Esophagus squamous epithelium (tissue), 5 donors: ENCODE results near the gene UVRAG. TPM values are rescaled to one million over a fixed set of nuclear protein-coding genes. Genes with fewer than 3 reads are reported as not detected.

Experiments
- DNase-seq: peaks from one replicate; lab custom pipeline; 2025; lab: John Stamatoyannopoulos, UW
- H3K27ac ChIP-seq, 4 donors: fragments of 200-600 bp; sonication (generic); one replicate each; pipeline ENCODE4 v1.5.1; 2016 to 2019; ENCODE audit warnings: mild to moderate bottlenecking in 1 of 4
- H3K27me3 ChIP-seq, 4 donors: fragments of 200-600 bp; sonication (generic); 1 replicate in 3 of 4; 2 replicates in 1 of 4; pipeline versions ENCODE4 v1.5.1 to v1.6.0; 2017 to 2021; ENCODE audit warnings: antibody characterized with exemption in 1 of 4
- H3K36me3 ChIP-seq, 3 donors: fragments of 200-600 bp; sonication (generic); one replicate each; pipeline ENCODE4 v1.5.1; 2016 to 2019
- H3K4me1 ChIP-seq, 3 donors: fragments of 200-600 bp; sonication (generic); one replicate each; pipeline ENCODE4 v1.5.1; 2017 to 2019
- H3K4me3 ChIP-seq, 4 donors: fragments of 200-600 bp; sonication (generic); 1 replicate in 3 of 4; 2 replicates in 1 of 4; pipeline ENCODE4 v1.5.1; 2016 to 2019; ENCODE audit warnings: mild to moderate bottlenecking in 2 of 4, moderate library complexity in 1 of 4
- H3K9me3 ChIP-seq, 3 donors: fragments of 200-600 bp; sonication (generic); one replicate each; pipeline ENCODE4 v1.5.1; 2016 to 2019
- POLR2A ChIP-seq, 4 donors: fragments of 450-650 bp; IDR thresholded peaks; one replicate each; pipeline ENCODE4 v1.6.1; 2017; ENCODE audit warnings: antibody characterized with exemption in 4 of 4, mild to moderate bottlenecking in 4 of 4, moderate library complexity in 3 of 4
- WGBS, 2 donors: methylation state at CpG; one replicate each; pipeline ENCODE4 v1.1.5; 2018; 5-methylcytosine and 5-hydroxymethylcytosine counted together
- intact Hi-C: fragments of 100-400 bp; cut with DNase I; formaldehyde crosslinking; loops from one replicate; pipeline ENCODE4 v1.15.0; 2022
- total RNA-seq, 4 donors: library from RNA; depleted of rRNA; stranded (reverse); fragments of >200 nt; gene quantifications; one replicate each; pipeline ENCODE4 v1.1.0, GENCODE V29; 2016
- TF ChIP-seq, protein P1 (sequence below), 6 experiments: fragments of 450-650 bp in 4 of 6; fragments of 200-600 bp in 2 of 6; sonication (generic) in 2 of 6; IDR thresholded peaks; one replicate each; pipeline ENCODE4 v1.5.1; 2016 to 2019; ENCODE audit warnings: antibody characterized with exemption in 6 of 6, mild to moderate bottlenecking in 4 of 6, moderate library complexity in 4 of 6
- donor health status: DM: yes; HTN: yes; CAD: no.

UVRAG gene
- total RNA-seq, 4 donors from 2014 or later = 3.5 to 15.4 (median 8.5) TPM

- intact Hi-C loops = no loop called here
- no peak overlapping the region for H3K4me3 ChIP-seq
- H3K27ac ChIP-seq = no peak overlapping the region
- no peak for DNase-seq
- H3K36me3 ChIP-seq = peaks cover 0 to 13% (median 0%) of the 10 kb centered on the region in 3 donors
- no peaks in the 10 kb centered on the region for H3K4me1 ChIP-seq
- TF ChIP-seq, protein P1, sequence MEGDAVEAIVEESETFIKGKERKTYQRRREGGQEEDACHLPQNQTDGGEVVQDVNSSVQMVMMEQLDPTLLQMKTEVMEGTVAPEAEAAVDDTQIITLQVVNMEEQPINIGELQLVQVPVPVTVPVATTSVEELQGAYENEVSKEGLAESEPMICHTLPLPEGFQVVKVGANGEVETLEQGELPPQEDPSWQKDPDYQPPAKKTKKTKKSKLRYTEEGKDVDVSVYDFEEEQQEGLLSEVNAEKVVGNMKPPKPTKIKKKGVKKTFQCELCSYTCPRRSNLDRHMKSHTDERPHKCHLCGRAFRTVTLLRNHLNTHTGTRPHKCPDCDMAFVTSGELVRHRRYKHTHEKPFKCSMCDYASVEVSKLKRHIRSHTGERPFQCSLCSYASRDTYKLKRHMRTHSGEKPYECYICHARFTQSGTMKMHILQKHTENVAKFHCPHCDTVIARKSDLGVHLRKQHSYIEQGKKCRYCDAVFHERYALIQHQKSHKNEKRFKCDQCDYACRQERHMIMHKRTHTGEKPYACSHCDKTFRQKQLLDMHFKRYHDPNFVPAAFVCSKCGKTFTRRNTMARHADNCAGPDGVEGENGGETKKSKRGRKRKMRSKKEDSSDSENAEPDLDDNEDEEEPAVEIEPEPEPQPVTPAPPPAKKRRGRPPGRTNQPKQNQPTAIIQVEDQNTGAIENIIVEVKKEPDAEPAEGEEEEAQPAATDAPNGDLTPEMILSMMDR (IDR thresholded peaks at IDR 0.05) = no peak
- TF ChIP-seq POLR2A (IDR thresholded peaks at IDR 0.05) = no peak
- H3K9me3 ChIP-seq = no peaks in the 10 kb centered on the region
- no peaks in the 10 kb centered on the region for H3K27me3 ChIP-seq
- 92 to 93% methylated on average over 2 to 3 of the region's 3 CpGs for WGBS, 2 donors
Measured at GRCh38 chr11:75910426-75911145, 95.6 kb downstream of the UVRAG start.

GRCh38 chr11:75911459-75911858 lies 96.4 kb downstream of the UVRAG start:
- no peak for DNase-seq
- Histone ChIP-seq H3K27ac (no peak overlapping the region), H3K9me3 (no peaks in the 10 kb centered on the region), H3K4me1 (no peaks in the 10 kb centered on the region), H3K4me3 (no peak overlapping the region), H3K36me3 (peaks cover 0 to 13% (median 0%) of the 10 kb centered on the region in 3 donors), H3K27me3 (no peaks in the 10 kb centered on the region)
- WGBS, 2 donors = 100% methylated on average over 5 of the region's 11 CpGs; no CpG with 5 or more reads in 1 of the 2 donors
- intact Hi-C loops = no loop called here
- TF ChIP-seq POLR2A (IDR thresholded peaks at IDR 0.05) = no peak
- TF ChIP-seq, protein P1 (IDR thresholded peaks at IDR 0.05) = no peak

GRCh38 chr11:75913984-75914383 lies 99.0 kb downstream of the UVRAG start:
- intact Hi-C loops = no loop called here
- Histone ChIP-seq H3K27me3 (no peaks in the 10 kb centered on the region), H3K4me3 (no peak overlapping the region), H3K4me1 (peaks cover 0 to 4% (median 0%) of the 10 kb centered on the region in 3 donors), H3K9me3 (no peaks in the 10 kb centered on the region), H3K27ac (no peak overlapping the region), H3K36me3 (peaks cover 0 to 13% (median 0%) of the 10 kb centered on the region in 3 donors)
- TF ChIP-seq POLR2A (IDR thresholded peaks at IDR 0.05) = no peak
- TF ChIP-seq, protein P1 (IDR thresholded peaks at IDR 0.05) = no peak
- DNase-seq = no peak
- 89 to 95% methylated on average over 2 of the region's 2 CpGs for WGBS, 2 donors

GRCh38 chr11:75916882-75917281 lies 101.9 kb downstream of the UVRAG start:
- Histone ChIP-seq H3K27ac (no peak overlapping the region), H3K36me3 (peaks cover 0 to 13% (median 0%) of the 10 kb centered on the region in 3 donors), H3K9me3 (no peaks in the 10 kb centered on the region), H3K27me3 (no peaks in the 10 kb centered on the region), H3K4me3 (no peak overlapping the region), H3K4me1 (peaks cover 0 to 12% (median 0%) of the 10 kb centered on the region in 3 donors)
- WGBS, 2 donors = 84 to 93% methylated on average over 1 of the region's 1 CpG
- TF ChIP-seq, protein P1 (IDR thresholded peaks at IDR 0.05) = no peak
- no peak for TF ChIP-seq POLR2A (IDR thresholded peaks at IDR 0.05)
- intact Hi-C loops = no loop called here
- DNase-seq = no peak

GRCh38 chr11:75918331-75918730 lies 103.3 kb downstream of the UVRAG start:
- intact Hi-C loops = no loop called here
- WGBS, 2 donors = 92 to 99% methylated on average over 7 of the region's 7 CpGs
- DNase-seq = no peak
- H3K27ac ChIP-seq = no peak overlapping the region
- H3K9me3 ChIP-seq = no peaks in the 10 kb centered on the region
- H3K4me1 ChIP-seq = peaks cover 0 to 12% (median 0%) of the 10 kb centered on the region in 3 donors
- TF ChIP-seq, protein P1 (IDR thresholded peaks at IDR 0.05) = no peak
- no peak for TF ChIP-seq POLR2A (IDR thresholded peaks at IDR 0.05)
- H3K27me3 ChIP-seq = no peaks in the 10 kb centered on the region
- peaks cover 0 to 3% (median 0%) of the 10 kb centered on the region in 3 donors for H3K36me3 ChIP-seq
- H3K4me3 ChIP-seq = no peak overlapping the region
